Sigmoid colon (tissue), 3 donors: ENCODE results near the gene COMT.

Source experiments
- CTCF ChIP-seq, 4 experiments: fragments of 450-650 bp in 3 of 4; fragments of 200-600 bp in 1 of 4; IDR thresholded peaks; one replicate each; pipeline ENCODE4 v1.5.1; 2016 to 2019; ENCODE audit warnings: antibody characterized with exemption in 4 of 4, mild to moderate bottlenecking in 3 of 4, moderate library complexity in 2 of 4
- POLR2A ChIP-seq, 2 donors: fragments of 450-650 bp; IDR thresholded peaks; one replicate each; pipeline ENCODE4 v1.6.1; 2016; ENCODE audit warnings: antibody characterized with exemption in 2 of 2, mild to moderate bottlenecking in 2 of 2, moderate library complexity in 2 of 2

- TF ChIP-seq CTCF (IDR thresholded peaks at IDR 0.05): no peak
- no peak for TF ChIP-seq POLR2A (IDR thresholded peaks at IDR 0.05)
Measured at GRCh38 chr22:19969141-19969928, 27.8 kb downstream of the COMT start.
